Smooth muscle cell (in vitro differentiated cells): ENCODE results near the gene NTMT1. TPM values are rescaled to one million over a fixed set of nuclear protein-coding genes. Genes with fewer than 3 reads are reported as not detected.

Source experiments
- DNase-seq: peaks from one replicate; lab custom pipeline; 2025; ENCODE audit not compliant: unreplicated experiment; lab: John Stamatoyannopoulos, UW
- H2AFZ ChIP-seq: fragments of 200-600 bp; sonication (generic); 2 replicates; pipeline ENCODE4 v1.6.0; 2016; ENCODE audit warnings: antibody characterized with exemption, low read depth, mild to moderate bottlenecking
- H3F3A ChIP-seq: fragments of 200-600 bp; sonication (generic); 2 replicates; pipeline ENCODE4 v1.6.0; 2017; ENCODE audit warnings: antibody characterized with exemption, low read depth
- H3K27ac ChIP-seq: fragments of 200-600 bp; sonication (generic); 2 replicates; pipeline ENCODE4 v1.5.1; 2016; ENCODE audit warnings: low read depth, mild to moderate bottlenecking
- H3K27me3 ChIP-seq: fragments of 200-600 bp; sonication (generic); 2 replicates; pipeline ENCODE4 v1.6.1; 2016; ENCODE audit warnings: low read depth, mild to moderate bottlenecking
- H3K36me3 ChIP-seq: fragments of 200-600 bp; sonication (generic); 2 replicates; pipeline ENCODE4 v1.5.1; 2016; ENCODE audit warnings: low read depth
- H3K4me1 ChIP-seq: fragments of 200-600 bp; sonication (generic); 2 replicates; pipeline ENCODE4 v1.5.1; 2016; ENCODE audit warnings: low read depth
- H3K4me2 ChIP-seq: fragments of 200-600 bp; sonication (generic); 2 replicates; pipeline ENCODE4 v1.6.0; 2016; ENCODE audit warnings: mild to moderate bottlenecking
- H3K4me3 ChIP-seq: fragments of 200-600 bp; sonication (generic); 2 replicates; pipeline ENCODE4 v1.5.1; 2016; ENCODE audit warnings: mild to moderate bottlenecking
- H3K79me2 ChIP-seq: fragments of 200-600 bp; sonication (generic); 2 replicates; pipeline ENCODE4 v1.6.0; 2016; ENCODE audit warnings: low read depth, mild to moderate bottlenecking
- H3K9ac ChIP-seq: fragments of 200-600 bp; sonication (generic); 2 replicates; pipeline ENCODE4 v1.6.0; 2016; ENCODE audit warnings: low read depth
- H3K9me3 ChIP-seq: fragments of 200-600 bp; sonication (generic); replicated peaks from 2 replicates; pipeline ENCODE4 v1.5.1; 2016; ENCODE audit warnings: low read depth
- H4K20me1 ChIP-seq: fragments of 200-600 bp; sonication (generic); 2 replicates; pipeline ENCODE4 v1.6.0; 2016; ENCODE audit warnings: low read depth
- CTCF ChIP-seq: fragments of 200-600 bp; sonication (generic); IDR thresholded peaks from 2 replicates; pipeline ENCODE4 v1.5.1; 2017; ENCODE audit warnings: borderline replicate concordance, mild to moderate bottlenecking, antibody characterized with exemption; ENCODE audit not compliant: insufficient read depth, poor library complexity, severe bottlenecking
- WGBS: methylation state at CpG from one replicate; pipeline ENCODE4 v1.1.7; 2016; ENCODE audit warnings: low lambda C conversion rate; 5-methylcytosine and 5-hydroxymethylcytosine counted together
- polyA plus RNA-seq: library from polyadenylated mRNA; unstranded; fragments of >200 nt; fragmentation: Nextera tagmentation; extraction: Ambion mirVana; gene quantifications from 2 replicates; pipeline ENCODE4 v1.2.1, GENCODE V29; 2016
- total RNA-seq: library from RNA; depleted of rRNA; stranded (reverse); fragments of >200 nt; gene quantifications from 2 replicates; pipeline ENCODE4 v1.2.3, GENCODE V29; 2014

The NTMT1 gene
- total and polyA plus RNA-seq, 2 experiments from 2014 or later, result 42.9 to 118 TPM

- WGBS, result 85% methylated on average over 19 of the region's 19 CpGs
- DNase-seq, result no peak
- Histone ChIP-seq H3K4me3 (no peak overlapping the region), H2AFZ (no peak overlapping the region), H3K27me3 (no peaks in the 10 kb centered on the region), H3F3A (peaks cover 7% of the 10 kb centered on the region), H4K20me1 (peaks cover 94% of the 10 kb centered on the region), H3K27ac (peak overlapping the region; percentile 25), H3K79me2 (peaks cover 77% of the 10 kb centered on the region), H3K36me3 (no peaks in the 10 kb centered on the region), H3K9me3 (no peaks in the 10 kb centered on the region), H3K4me1 (peaks cover 6% of the 10 kb centered on the region), H3K9ac (no peak overlapping the region), H3K4me2 (peak overlapping the region; percentile 2)
- TF ChIP-seq CTCF, result no peak
Observed at GRCh38 chr9:129631674-129632129, 5.7 kb downstream of the NTMT1 start.

GRCh38 chr9:129632460-129632859 is 6.5 kb downstream of the NTMT1 start:
- no peak for TF ChIP-seq CTCF
- Histone ChIP-seq H3F3A (peaks cover 8% of the 10 kb centered on the region), H3K4me1 (peaks cover 3% of the 10 kb centered on the region), H3K36me3 (no peaks in the 10 kb centered on the region), H3K9me3 (no peaks in the 10 kb centered on the region), H3K27me3 (no peaks in the 10 kb centered on the region), H3K9ac (no peak overlapping the region), H3K79me2 (peaks cover 74% of the 10 kb centered on the region), H3K27ac (no peak overlapping the region), H4K20me1 (peaks cover 95% of the 10 kb centered on the region), H3K4me3 (no peak overlapping the region), H2AFZ (no peak overlapping the region), H3K4me2 (no peak overlapping the region)
- DNase-seq, result no peak
- WGBS, result 45% methylated on average over 13 of the region's 13 CpGs

GRCh38 chr9:129633207-129633606 is 7.2 kb downstream of the NTMT1 start:
- no peak overlapping the region for H3K4me2 ChIP-seq
- H3K27me3 ChIP-seq, result no peaks in the 10 kb centered on the region
- H3K9me3 ChIP-seq, result no peaks in the 10 kb centered on the region
- H3F3A ChIP-seq, result peaks cover 5% of the 10 kb centered on the region
- H3K4me3 ChIP-seq, result no peak overlapping the region
- no peak for DNase-seq
- H3K36me3 ChIP-seq, result no peaks in the 10 kb centered on the region
- H3K27ac ChIP-seq, result no peak overlapping the region
- H2AFZ ChIP-seq, result no peak overlapping the region
- peaks cover 88% of the 10 kb centered on the region for H4K20me1 ChIP-seq
- peaks cover 67% of the 10 kb centered on the region for H3K79me2 ChIP-seq
- no peaks in the 10 kb centered on the region for H3K4me1 ChIP-seq
- WGBS, result 98% methylated on average over 4 of the region's 4 CpGs
- no peak for TF ChIP-seq CTCF
- no peak overlapping the region for H3K9ac ChIP-seq

- peaks cover 5% of the 10 kb centered on the region for H3F3A ChIP-seq
- WGBS, result 89% methylated on average over 13 of the region's 13 CpGs
- peaks cover 87% of the 10 kb centered on the region for H4K20me1 ChIP-seq
- TF ChIP-seq CTCF, result no peak
- no peaks in the 10 kb centered on the region for H3K27me3 ChIP-seq
- no peaks in the 10 kb centered on the region for H3K4me1 ChIP-seq
- H3K79me2 ChIP-seq, result peaks cover 60% of the 10 kb centered on the region
- H3K4me2 ChIP-seq, result no peak overlapping the region
- no peak for DNase-seq
- H3K36me3 ChIP-seq, result no peaks in the 10 kb centered on the region
- H3K4me3 ChIP-seq, result no peak overlapping the region
- H3K9ac ChIP-seq, result no peak overlapping the region
- H2AFZ ChIP-seq, result no peak overlapping the region
- no peak overlapping the region for H3K27ac ChIP-seq
- no peaks in the 10 kb centered on the region for H3K9me3 ChIP-seq
Observed at GRCh38 chr9:129633848-129634247, 7.9 kb downstream of the NTMT1 start.
